ENCODE results near the gene MAP1LC3B.

DNA sequence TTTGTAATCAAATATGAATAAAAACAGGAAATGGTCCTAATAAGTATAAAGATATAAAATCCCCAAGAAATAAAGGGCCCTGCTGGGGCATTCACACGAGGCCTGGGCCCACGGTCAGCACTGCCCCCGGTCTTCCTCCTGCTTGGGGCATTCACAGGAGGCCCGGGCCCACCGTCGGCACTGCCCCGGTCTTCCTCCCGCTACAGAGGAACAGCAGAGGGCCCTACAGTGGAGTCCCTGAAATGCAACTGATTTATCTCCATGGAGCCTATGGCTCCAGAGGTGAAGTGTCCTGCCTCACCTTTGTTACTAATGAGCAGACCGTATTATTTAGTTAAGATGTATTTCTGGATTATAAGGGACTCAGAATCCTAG lies 46.5 kb downstream of the MAP1LC3B start:
- TF ChIP-seq, protein P1, sequence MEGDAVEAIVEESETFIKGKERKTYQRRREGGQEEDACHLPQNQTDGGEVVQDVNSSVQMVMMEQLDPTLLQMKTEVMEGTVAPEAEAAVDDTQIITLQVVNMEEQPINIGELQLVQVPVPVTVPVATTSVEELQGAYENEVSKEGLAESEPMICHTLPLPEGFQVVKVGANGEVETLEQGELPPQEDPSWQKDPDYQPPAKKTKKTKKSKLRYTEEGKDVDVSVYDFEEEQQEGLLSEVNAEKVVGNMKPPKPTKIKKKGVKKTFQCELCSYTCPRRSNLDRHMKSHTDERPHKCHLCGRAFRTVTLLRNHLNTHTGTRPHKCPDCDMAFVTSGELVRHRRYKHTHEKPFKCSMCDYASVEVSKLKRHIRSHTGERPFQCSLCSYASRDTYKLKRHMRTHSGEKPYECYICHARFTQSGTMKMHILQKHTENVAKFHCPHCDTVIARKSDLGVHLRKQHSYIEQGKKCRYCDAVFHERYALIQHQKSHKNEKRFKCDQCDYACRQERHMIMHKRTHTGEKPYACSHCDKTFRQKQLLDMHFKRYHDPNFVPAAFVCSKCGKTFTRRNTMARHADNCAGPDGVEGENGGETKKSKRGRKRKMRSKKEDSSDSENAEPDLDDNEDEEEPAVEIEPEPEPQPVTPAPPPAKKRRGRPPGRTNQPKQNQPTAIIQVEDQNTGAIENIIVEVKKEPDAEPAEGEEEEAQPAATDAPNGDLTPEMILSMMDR (IDR thresholded peaks at IDR 0.05) = no peak
- no peak for TF ChIP-seq EZH2 (IDR thresholded peaks at IDR 0.05; ENCODE audit: borderline replicate concordance, insufficient read depth, low read depth, low read length, poor library complexity, severe bottlenecking)

All from B cell (primary cell).